Measurements from ENCODE around the gene IFFO2. TPM values are rescaled to one million over a fixed set of nuclear protein-coding genes. Genes with fewer than 3 reads are reported as not detected.
A peak's percentile ranks its signal among the peaks of the same experiment; 100 is the strongest.

IFFO2 gene
- total RNA-seq, 5 donors from 2014 or later (not counting 1 experiment from before 2014, with no cell fraction given) = 36.0 to 76.2 (median 37.7) TPM

DNA sequence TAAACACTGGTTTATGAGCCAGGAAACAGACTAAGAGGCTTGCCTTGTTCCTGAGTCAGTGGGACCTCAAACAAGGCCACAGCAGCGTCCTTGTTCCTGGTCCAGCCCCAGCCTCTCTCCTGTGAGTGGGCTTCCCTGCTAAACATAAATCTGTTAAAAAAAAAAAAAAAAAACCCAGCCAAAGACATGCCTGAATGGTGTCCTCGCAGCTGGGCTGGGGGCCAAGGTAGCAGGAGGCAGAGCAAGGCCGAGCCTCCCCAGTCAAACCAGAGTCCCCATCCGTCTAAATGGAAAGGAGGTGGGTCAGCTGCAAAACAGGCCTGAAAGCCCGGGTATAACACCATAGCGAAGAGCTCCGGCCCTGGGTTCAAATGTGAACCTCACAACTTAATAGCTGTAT, 18.1 kb upstream of the IFFO2 start:
- no peaks in the 10 kb centered on the region for H3K9me3 Mint-ChIP-seq
- CTCF ChIA-PET = interaction anchor here (0.6 to 1.9 kb wide), 7 partner anchors 11 to 97 kb away, joined by 3 to 7 read pairs (median 3); no protein-coding TSS in a partner anchor
- no peak for ATAC-seq (replicated peaks in 1 of 4)
- H3K4me3 Mint-ChIP-seq = no peak overlapping the region
- H3K36me3 Mint-ChIP-seq = no peaks in the 10 kb centered on the region
- 86% methylated on average over 6 of the region's 7 CpGs for WGBS (ENCODE audit: insufficient coverage)
- peaks cover 0 to 21% of the 10 kb centered on the region in 2 experiments for H3K27me3 ChIP-seq (replicated peaks in 1 of 2; ENCODE audit: control insufficient read depth in 2 of 2, extremely low read depth in 1 of 2, insufficient read depth in 2 of 2, low read length in 1 of 2)
- no peak overlapping the region for H3K27ac ChIP-seq (ENCODE audit: low read length)
- no peak overlapping the region for H3K27ac Mint-ChIP-seq
- POLR2A ChIA-PET = interaction anchor here in 1 of 2 donors (0.7 kb wide), 1 partner anchor 39 kb away, joined by 8 read pairs; no protein-coding TSS in a partner anchor
- H3K27me3 Mint-ChIP-seq = peaks cover 10 to 29% of the 10 kb centered on the region in 2 donors
- H3K4me1 ChIP-seq (ENCODE audit: control insufficient read depth in 1 of 2, extremely low read depth in 1 of 2, insufficient read depth in 2 of 2, low read length in 2 of 2) = no peaks in the 10 kb centered on the region
- DNase-seq = no peak
- H3K4me1 Mint-ChIP-seq = peaks cover 0 to 5% (median 4%) of the 10 kb centered on the region in 3 donors
- no peaks in the 10 kb centered on the region for H3K9me3 ChIP-seq
- H3K4me3 ChIP-seq (ENCODE audit: control insufficient read depth in 1 of 2, extremely low read depth in 1 of 2, low read length in 1 of 2) = no peak overlapping the region
- H3K36me3 ChIP-seq (ENCODE audit: control insufficient read depth in 2 of 2, extremely low read depth in 1 of 2, insufficient read depth in 1 of 2, low read length in 1 of 2) = no peaks in the 10 kb centered on the region

DNA sequence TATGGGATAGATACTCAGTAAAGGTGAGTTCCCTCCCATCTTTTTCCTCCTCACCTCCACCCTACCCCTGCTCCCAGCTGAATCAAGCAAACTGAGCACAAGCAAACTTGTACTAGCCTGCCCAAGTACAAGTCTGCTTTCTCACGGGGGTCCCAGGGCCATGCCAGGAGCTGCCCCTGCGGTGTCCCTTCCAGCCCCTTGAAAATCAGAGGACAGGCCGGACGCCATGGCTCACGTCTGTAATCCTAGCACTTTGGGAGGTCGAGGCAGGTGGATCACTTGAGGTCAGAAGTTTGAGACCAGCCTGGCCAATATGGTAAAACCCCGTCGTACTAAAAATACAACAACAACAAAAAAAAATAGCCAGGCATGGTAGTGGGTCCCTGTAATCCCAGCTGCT, 17.5 kb upstream of the IFFO2 start:
- peaks cover 0 to 5% (median 4%) of the 10 kb centered on the region in 3 donors for H3K4me1 Mint-ChIP-seq
- no peaks in the 10 kb centered on the region for H3K36me3 ChIP-seq (ENCODE audit: control insufficient read depth in 2 of 2, extremely low read depth in 1 of 2, insufficient read depth in 1 of 2, low read length in 1 of 2)
- CTCF ChIA-PET = interaction anchor here (1.9 to 2.0 kb wide), 2 partner anchors 61 to 90 kb away, joined by 7 to 14 read pairs; no protein-coding TSS in a partner anchor
- POLR2A ChIA-PET = no interaction called here
- no peaks in the 10 kb centered on the region for H3K9me3 ChIP-seq
- DNase-seq = no peak
- no peak for ATAC-seq (replicated peaks in 1 of 4)
- no peaks in the 10 kb centered on the region for H3K36me3 Mint-ChIP-seq
- H3K27ac Mint-ChIP-seq = no peak overlapping the region
- no peak overlapping the region for H3K27ac ChIP-seq (ENCODE audit: low read length)
- WGBS (ENCODE audit: insufficient coverage) = 94% methylated on average over 5 of the region's 8 CpGs
- no peak overlapping the region for H3K4me3 ChIP-seq (ENCODE audit: control insufficient read depth in 1 of 2, extremely low read depth in 1 of 2, low read length in 1 of 2)
- no peak overlapping the region for H3K4me3 Mint-ChIP-seq
- peaks cover 8 to 26% of the 10 kb centered on the region in 2 donors for H3K27me3 Mint-ChIP-seq
- H3K27me3 ChIP-seq (replicated peaks in 1 of 2; ENCODE audit: control insufficient read depth in 2 of 2, extremely low read depth in 1 of 2, insufficient read depth in 2 of 2, low read length in 1 of 2) = peaks cover 0 to 21% of the 10 kb centered on the region in 2 experiments
- H3K9me3 Mint-ChIP-seq = no peaks in the 10 kb centered on the region
- H3K4me1 ChIP-seq (ENCODE audit: control insufficient read depth in 1 of 2, extremely low read depth in 1 of 2, insufficient read depth in 2 of 2, low read length in 2 of 2) = no peaks in the 10 kb centered on the region

DNA sequence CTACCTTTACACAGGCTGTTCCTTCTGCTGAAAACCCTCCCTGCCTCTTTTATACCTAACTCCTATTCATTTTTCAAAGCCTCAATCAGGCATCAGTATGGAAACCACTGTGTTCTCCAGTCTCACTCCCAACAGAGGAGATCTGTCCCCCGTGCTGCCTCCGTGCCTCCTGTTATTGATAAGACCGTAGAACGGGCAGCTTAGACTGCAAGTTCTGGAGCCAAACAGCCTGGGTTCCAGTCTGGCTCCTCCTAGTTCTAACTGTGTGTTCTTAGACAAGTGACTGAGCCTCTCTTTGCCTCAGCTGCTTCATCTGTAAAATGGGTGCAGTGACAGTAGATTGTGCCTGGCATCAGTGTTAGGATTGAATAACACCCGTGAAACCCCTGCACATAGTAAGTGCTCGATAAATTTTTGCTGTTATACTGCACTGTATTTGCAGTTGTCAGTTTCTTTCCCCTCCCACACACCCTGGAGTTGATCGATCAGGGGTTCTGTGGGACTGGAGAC, 17.0 kb upstream of the IFFO2 start:
- H3K27ac Mint-ChIP-seq = no peak overlapping the region
- CTCF ChIA-PET = interaction anchor here (1.0 to 2.1 kb wide), 8 partner anchors 18 to 89 kb away, joined by 4 to 26 read pairs (median 12); partner anchors contain the start of gene ALDH4A1 (in 1 of the 2)
- DNase-seq = no peak
- no peak overlapping the region for H3K4me3 Mint-ChIP-seq
- no peaks in the 10 kb centered on the region for H3K9me3 ChIP-seq
- H3K36me3 Mint-ChIP-seq = no peaks in the 10 kb centered on the region
- ATAC-seq (replicated peaks in 1 of 4) = no peak
- H3K9me3 Mint-ChIP-seq = no peaks in the 10 kb centered on the region
- peaks cover 0 to 17% of the 10 kb centered on the region in 2 experiments for H3K27me3 ChIP-seq (replicated peaks in 1 of 2; ENCODE audit: control insufficient read depth in 2 of 2, extremely low read depth in 1 of 2, insufficient read depth in 2 of 2, low read length in 1 of 2)
- H3K27ac ChIP-seq (ENCODE audit: low read length) = no peak overlapping the region
- H3K4me3 ChIP-seq (ENCODE audit: control insufficient read depth in 1 of 2, extremely low read depth in 1 of 2, low read length in 1 of 2) = no peak overlapping the region
- POLR2A ChIA-PET = no interaction called here
- no peaks in the 10 kb centered on the region for H3K4me1 ChIP-seq (ENCODE audit: control insufficient read depth in 1 of 2, extremely low read depth in 1 of 2, insufficient read depth in 2 of 2, low read length in 2 of 2)
- 89% methylated on average over 4 of the region's 7 CpGs for WGBS (ENCODE audit: insufficient coverage)
- peaks cover 6 to 22% of the 10 kb centered on the region in 2 donors for H3K27me3 Mint-ChIP-seq
- H3K36me3 ChIP-seq (ENCODE audit: control insufficient read depth in 2 of 2, extremely low read depth in 1 of 2, insufficient read depth in 1 of 2, low read length in 1 of 2) = no peaks in the 10 kb centered on the region
- H3K4me1 Mint-ChIP-seq = peaks cover 0 to 5% (median 4%) of the 10 kb centered on the region in 3 donors

DNA sequence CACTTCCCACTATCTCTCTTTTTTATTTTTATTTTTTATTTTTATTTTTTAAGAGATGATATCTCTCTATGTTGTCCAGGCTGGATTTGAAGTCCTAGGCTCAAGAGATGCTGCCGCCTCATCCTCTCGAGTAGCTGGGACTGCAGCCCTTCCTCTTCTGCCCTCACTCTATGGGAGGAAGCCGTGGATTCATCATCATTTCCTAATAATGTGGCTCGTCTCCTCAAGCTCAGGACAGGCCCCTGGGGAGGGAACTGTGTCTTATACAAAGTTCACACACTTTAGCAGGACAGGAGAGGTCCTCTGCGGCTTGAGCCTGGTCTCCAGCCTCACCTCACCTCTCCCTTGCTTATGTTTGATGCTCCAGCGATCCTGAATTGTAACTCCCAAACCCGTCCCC, 16.5 kb upstream of the IFFO2 start:
- Mint-ChIP-seq H3K27me3 (peaks cover 8 to 18% of the 10 kb centered on the region in 2 donors), H3K4me1 (peaks cover 0 to 5% (median 4%) of the 10 kb centered on the region in 3 donors), H3K27ac (no peak overlapping the region), H3K9me3 (no peaks in the 10 kb centered on the region), H3K4me3 (no peak overlapping the region), H3K36me3 (no peaks in the 10 kb centered on the region)
- Histone ChIP-seq H3K4me3 (ENCODE audit: control insufficient read depth in 1 of 2, extremely low read depth in 1 of 2, low read length in 1 of 2) (no peak overlapping the region), H3K27me3 (replicated peaks in 1 of 2; ENCODE audit: control insufficient read depth in 2 of 2, extremely low read depth in 1 of 2, insufficient read depth in 2 of 2, low read length in 1 of 2) (peaks cover 0 to 13% of the 10 kb centered on the region in 2 experiments), H3K9me3 (no peaks in the 10 kb centered on the region), H3K36me3 (ENCODE audit: control insufficient read depth in 2 of 2, extremely low read depth in 1 of 2, insufficient read depth in 1 of 2, low read length in 1 of 2) (no peaks in the 10 kb centered on the region), H3K4me1 (ENCODE audit: control insufficient read depth in 1 of 2, extremely low read depth in 1 of 2, insufficient read depth in 2 of 2, low read length in 2 of 2) (no peaks in the 10 kb centered on the region), H3K27ac (ENCODE audit: low read length) (no peak overlapping the region)
- ChIA-PET CTCF (interaction anchor here (0.8 to 2.1 kb wide), 11 partner anchors 9 to 89 kb away, joined by 3 to 26 read pairs (median 6); partner anchors contain the start of genes ALDH4A1 (in 1 of the 2) and IFFO2 (in 1 of the 2)), POLR2A (no interaction called here)
- 79% methylated on average over 4 of the region's 7 CpGs for WGBS (ENCODE audit: insufficient coverage)
- ATAC-seq (replicated peaks in 1 of 4) (no peak), DNase-seq (no peak)

DNA sequence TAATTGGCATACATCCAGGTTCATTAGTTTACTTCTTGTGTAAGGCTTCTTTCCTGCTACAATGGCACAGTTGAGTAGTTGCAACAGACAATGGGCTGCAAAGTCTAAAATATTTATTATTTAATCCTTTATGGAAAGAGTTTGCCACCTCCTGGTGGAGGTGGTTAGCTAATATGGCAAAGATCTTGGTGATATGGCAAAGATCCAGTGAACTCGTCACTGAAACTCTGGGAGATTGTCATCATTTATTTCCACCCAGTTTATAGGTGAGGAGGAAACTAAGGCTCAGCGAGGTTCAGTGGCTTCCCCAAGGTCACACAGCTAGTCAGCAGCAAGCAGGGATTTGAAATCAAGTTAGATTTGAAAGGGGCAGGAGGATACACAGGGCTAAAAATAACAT, 16.1 kb upstream of the IFFO2 start:
- H3K27ac ChIP-seq (ENCODE audit: low read length) = no peak overlapping the region
- CTCF ChIA-PET = interaction anchor here (0.8 to 2.1 kb wide), 12 partner anchors 9 to 88 kb away, joined by 3 to 26 read pairs (median 5); partner anchors contain the start of genes ALDH4A1 (in 1 of the 2) and IFFO2 (in 1 of the 2)
- Mint-ChIP-seq H3K27me3 (peaks cover 8 to 18% of the 10 kb centered on the region in 2 donors), H3K27ac (no peak overlapping the region), H3K9me3 (no peaks in the 10 kb centered on the region), H3K4me1 (peaks cover 0 to 5% (median 4%) of the 10 kb centered on the region in 3 donors), H3K36me3 (no peaks in the 10 kb centered on the region), H3K4me3 (no peak overlapping the region)
- H3K4me3 ChIP-seq (ENCODE audit: control insufficient read depth in 1 of 2, extremely low read depth in 1 of 2, low read length in 1 of 2) = no peak overlapping the region
- no peaks in the 10 kb centered on the region for H3K9me3 ChIP-seq
- ATAC-seq (replicated peaks in 1 of 4) (peak; percentile 20 to 64 (median 52)), DNase-seq (peak in 16 of 35 experiments; percentile 9 to 71 (median 30))
- no peaks in the 10 kb centered on the region for H3K4me1 ChIP-seq (ENCODE audit: control insufficient read depth in 1 of 2, extremely low read depth in 1 of 2, insufficient read depth in 2 of 2, low read length in 2 of 2)
- no CpG with 5 or more reads among the region's 2 CpGs for WGBS (ENCODE audit: insufficient coverage)
- no peaks in the 10 kb centered on the region for H3K36me3 ChIP-seq (ENCODE audit: control insufficient read depth in 2 of 2, extremely low read depth in 1 of 2, insufficient read depth in 1 of 2, low read length in 1 of 2)
- POLR2A ChIA-PET = no interaction called here
- peaks cover 0 to 12% of the 10 kb centered on the region in 2 experiments for H3K27me3 ChIP-seq (replicated peaks in 1 of 2; ENCODE audit: control insufficient read depth in 2 of 2, extremely low read depth in 1 of 2, insufficient read depth in 2 of 2, low read length in 1 of 2)

DNA sequence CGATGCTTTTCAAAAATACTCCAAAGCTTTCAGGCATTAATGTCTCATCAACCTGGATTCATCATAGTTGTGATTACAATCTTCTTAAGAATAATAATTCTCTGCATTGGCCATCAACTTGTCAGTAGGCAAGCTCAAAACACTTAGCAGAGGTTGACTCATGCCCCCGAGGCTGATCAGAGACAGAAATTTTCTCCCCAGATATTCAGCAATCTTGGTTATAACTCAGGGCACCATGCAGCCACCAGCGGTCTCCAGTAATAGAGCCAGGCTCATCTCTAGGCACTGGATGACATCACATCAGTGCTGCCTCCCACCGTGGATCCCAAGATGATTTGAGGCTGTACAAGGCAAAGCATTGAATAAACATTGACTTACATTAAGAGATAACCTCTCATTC, 14.3 kb upstream of the IFFO2 start:
- Histone ChIP-seq H3K36me3 (ENCODE audit: control insufficient read depth in 2 of 2, extremely low read depth in 1 of 2, insufficient read depth in 1 of 2, low read length in 1 of 2) (no peaks in the 10 kb centered on the region), H3K4me3 (ENCODE audit: control insufficient read depth in 1 of 2, extremely low read depth in 1 of 2, low read length in 1 of 2) (no peak overlapping the region), H3K9me3 (no peaks in the 10 kb centered on the region), H3K4me1 (ENCODE audit: control insufficient read depth in 1 of 2, extremely low read depth in 1 of 2, insufficient read depth in 2 of 2, low read length in 2 of 2) (no peaks in the 10 kb centered on the region), H3K27ac (ENCODE audit: low read length) (no peak overlapping the region), H3K27me3 (replicated peaks in 1 of 2; ENCODE audit: control insufficient read depth in 2 of 2, extremely low read depth in 1 of 2, insufficient read depth in 2 of 2, low read length in 1 of 2) (peaks cover 0 to 11% of the 10 kb centered on the region in 2 experiments)
- Mint-ChIP-seq H3K4me1 (peaks cover 0 to 5% (median 4%) of the 10 kb centered on the region in 3 donors), H3K27me3 (peaks cover 4 to 9% of the 10 kb centered on the region in 2 donors), H3K27ac (no peak overlapping the region), H3K4me3 (no peak overlapping the region), H3K9me3 (no peaks in the 10 kb centered on the region), H3K36me3 (no peaks in the 10 kb centered on the region)
- ATAC-seq (replicated peaks in 1 of 4) = no peak
- ChIA-PET CTCF (interaction anchor here in 1 of 2 donors (0.7 kb wide), 1 partner anchor 29 kb away, joined by 3 read pairs; no protein-coding TSS in a partner anchor), POLR2A (no interaction called here)
- WGBS (ENCODE audit: insufficient coverage) = 68% methylated on average over 2 of the region's 4 CpGs
- DNase-seq = no peak
